ENCODE data around the gene NPL.

The NPL gene

GRCh38 chr1:182779530-182779929, 10.0 kb upstream of the NPL start:
- no peak for DNase-seq

GRCh38 chr1:182781841-182782586, 7.6 kb upstream of the NPL start:
- peak; percentile 36 for DNase-seq

- no peak for DNase-seq
These were observed 7.0 kb upstream of the NPL start for GRCh38 chr1:182782587-182782913.

GRCh38 chr1:182783068-182783467, 6.5 kb upstream of the NPL start:
- DNase-seq: no peak

- DNase-seq: no peak
These were observed 4.9 kb upstream of the NPL start for GRCh38 chr1:182784556-182785171.

- DNase-seq: no peak
These were observed 4.4 kb upstream of the NPL start for GRCh38 chr1:182785181-182785580.

- peak; percentile 22 for DNase-seq
These were observed 3.2 kb upstream of the NPL start for GRCh38 chr1:182786223-182786994.

GRCh38 chr1:182786995-182787324, 2.6 kb upstream of the NPL start:
- DNase-seq: no peak

- DNase-seq: no peak
These were observed 2.0 kb downstream of the NPL start for GRCh38 chr1:182791281-182792179.

- DNase-seq: no peak
These were observed 4.5 kb downstream of the NPL start for GRCh38 chr1:182794091-182794490.

GRCh38 chr1:182794676-182795201, 5.2 kb downstream of the NPL start:
- no peak for DNase-seq

- no peak for DNase-seq
These were observed 6.1 kb downstream of the NPL start for GRCh38 chr1:182795563-182796228.

- no peak for DNase-seq
These were observed 12.6 kb downstream of the NPL start for GRCh38 chr1:182802006-182802803.

GRCh38 chr1:182803846-182804245, 14.3 kb downstream of the NPL start:
- DNase-seq: no peak

- DNase-seq: no peak
These were observed 16.6 kb downstream of the NPL start for GRCh38 chr1:182806015-182806678.

GRCh38 chr1:182807907-182808306, 18.3 kb downstream of the NPL start:
- no peak for DNase-seq

GRCh38 chr1:182809414-182809957, 19.9 kb downstream of the NPL start:
- DNase-seq: no peak

GRCh38 chr1:182811975-182812722, 22.6 kb downstream of the NPL start:
- no peak for DNase-seq

GRCh38 chr1:182816863-182817262, 27.3 kb downstream of the NPL start:
- DNase-seq: no peak

GRCh38 chr1:182817802-182818201, 28.2 kb downstream of the NPL start:
- DNase-seq: no peak

All from NCI-H1048 (cell line).